Measurements from ENCODE around the gene PNPLA5.
"Not testable (repeated sequence)": the region's sequence is repeated elsewhere in the genome, so short reads cannot be mapped to it uniquely, and the experiment has no call there.

The PNPLA5 gene

DNA sequence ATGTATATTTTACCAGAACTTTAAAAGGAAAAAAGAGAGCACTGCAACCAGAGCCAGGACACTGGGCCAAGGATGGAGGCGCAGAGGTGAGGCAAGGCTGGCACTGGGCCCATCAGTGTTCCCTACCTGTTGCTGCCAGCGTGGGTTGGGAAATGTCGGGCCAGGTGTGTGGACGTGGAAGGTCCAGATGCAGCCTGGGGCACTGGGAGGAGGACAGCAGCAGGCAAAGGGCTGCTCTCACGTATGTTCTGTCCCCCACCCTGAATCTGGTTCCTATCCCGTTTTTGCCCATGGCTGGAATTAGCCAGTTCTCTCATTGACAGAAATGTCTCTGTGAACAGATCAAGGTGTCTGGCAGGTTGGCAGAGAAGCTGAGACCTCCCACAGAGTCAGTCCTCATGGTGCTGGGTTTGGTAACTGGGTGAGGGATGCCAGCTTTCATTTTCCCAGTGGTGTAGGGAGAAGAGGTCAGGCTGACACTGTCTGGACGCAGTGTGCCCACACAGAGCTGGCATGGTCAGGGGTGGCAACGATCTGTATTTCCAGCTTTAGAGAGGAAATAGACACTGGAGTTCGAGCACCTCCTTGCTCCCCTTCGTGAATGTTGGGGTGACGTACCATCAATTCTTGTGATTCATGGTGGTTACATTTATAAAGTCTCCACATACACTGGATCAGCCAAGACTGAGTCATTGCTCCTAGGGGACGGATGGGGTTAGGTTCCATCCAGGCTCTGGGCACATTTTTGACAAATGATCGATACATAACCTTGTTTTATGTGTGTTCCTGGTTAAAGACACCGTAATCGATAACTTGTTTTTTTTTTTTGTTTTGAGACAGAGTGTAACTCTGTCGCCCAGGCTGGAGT lies 27.5 kb upstream of the PNPLA5 start:
- TF ChIP-seq, protein P1, sequence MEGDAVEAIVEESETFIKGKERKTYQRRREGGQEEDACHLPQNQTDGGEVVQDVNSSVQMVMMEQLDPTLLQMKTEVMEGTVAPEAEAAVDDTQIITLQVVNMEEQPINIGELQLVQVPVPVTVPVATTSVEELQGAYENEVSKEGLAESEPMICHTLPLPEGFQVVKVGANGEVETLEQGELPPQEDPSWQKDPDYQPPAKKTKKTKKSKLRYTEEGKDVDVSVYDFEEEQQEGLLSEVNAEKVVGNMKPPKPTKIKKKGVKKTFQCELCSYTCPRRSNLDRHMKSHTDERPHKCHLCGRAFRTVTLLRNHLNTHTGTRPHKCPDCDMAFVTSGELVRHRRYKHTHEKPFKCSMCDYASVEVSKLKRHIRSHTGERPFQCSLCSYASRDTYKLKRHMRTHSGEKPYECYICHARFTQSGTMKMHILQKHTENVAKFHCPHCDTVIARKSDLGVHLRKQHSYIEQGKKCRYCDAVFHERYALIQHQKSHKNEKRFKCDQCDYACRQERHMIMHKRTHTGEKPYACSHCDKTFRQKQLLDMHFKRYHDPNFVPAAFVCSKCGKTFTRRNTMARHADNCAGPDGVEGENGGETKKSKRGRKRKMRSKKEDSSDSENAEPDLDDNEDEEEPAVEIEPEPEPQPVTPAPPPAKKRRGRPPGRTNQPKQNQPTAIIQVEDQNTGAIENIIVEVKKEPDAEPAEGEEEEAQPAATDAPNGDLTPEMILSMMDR (IDR thresholded peaks at IDR 0.05; ENCODE audit: borderline replicate concordance, control extremely low read depth, extremely low read depth, insufficient read depth, missing control alignments) = no peak
- in situ Hi-C loops (cut with MboI; ENCODE audit: low sequenced_read_pairs, unreplicated experiment) = no loop called here
- DNase-seq (ENCODE audit: low spot score) = no peak

DNA sequence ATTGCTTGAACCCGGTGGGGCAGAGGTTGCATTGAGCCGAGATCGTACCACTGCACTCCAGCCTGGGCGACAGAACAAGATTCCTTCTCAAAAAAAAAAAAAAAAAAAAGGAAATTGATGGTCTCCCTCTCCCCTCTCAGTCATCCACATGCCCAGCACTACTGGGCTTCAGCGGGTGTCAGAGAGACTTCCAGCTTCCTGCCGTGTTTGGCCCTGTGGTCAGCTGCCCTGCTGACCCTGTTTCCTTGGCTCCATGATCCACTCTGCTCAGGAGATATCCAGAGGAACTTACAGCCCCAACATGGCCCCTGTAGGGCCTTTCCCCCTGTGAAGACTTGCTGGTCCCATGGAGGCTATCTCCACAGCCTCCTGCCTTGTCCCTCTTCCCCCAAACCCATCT lies 25.7 kb upstream of the PNPLA5 start:
- TF ChIP-seq, protein P1 (IDR thresholded peaks at IDR 0.05; ENCODE audit: borderline replicate concordance, control extremely low read depth, extremely low read depth, insufficient read depth, missing control alignments) = no peak
- in situ Hi-C loops (cut with MboI; ENCODE audit: low sequenced_read_pairs, unreplicated experiment) = no loop called here
- no peak for DNase-seq (ENCODE audit: low spot score)

DNA sequence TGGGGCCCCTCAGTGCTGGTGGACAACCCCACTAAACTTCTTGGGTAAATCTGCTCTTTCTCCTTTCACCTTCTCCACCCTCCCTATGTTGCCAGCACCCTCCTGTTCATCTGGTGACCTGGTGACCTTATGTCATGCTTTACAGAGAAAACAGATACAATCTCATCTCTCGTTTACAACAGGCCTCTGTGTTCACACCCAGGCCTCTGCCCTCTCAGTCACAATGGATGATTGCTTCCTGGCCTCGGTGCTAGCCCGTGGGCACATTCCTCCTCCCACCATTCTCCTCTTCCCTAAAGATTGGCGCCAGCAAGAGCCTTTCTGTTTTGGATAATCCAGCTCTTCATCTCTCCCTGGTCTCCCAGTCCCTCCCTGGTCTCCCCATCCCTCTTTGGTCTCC lies 19.5 kb upstream of the PNPLA5 start:
- in situ Hi-C loops (cut with MboI; ENCODE audit: low sequenced_read_pairs, unreplicated experiment) = no loop called here
- no peak for DNase-seq (ENCODE audit: low spot score)
- TF ChIP-seq, protein P1 (IDR thresholded peaks at IDR 0.05; ENCODE audit: borderline replicate concordance, control extremely low read depth, extremely low read depth, insufficient read depth, missing control alignments) = no peak

DNA sequence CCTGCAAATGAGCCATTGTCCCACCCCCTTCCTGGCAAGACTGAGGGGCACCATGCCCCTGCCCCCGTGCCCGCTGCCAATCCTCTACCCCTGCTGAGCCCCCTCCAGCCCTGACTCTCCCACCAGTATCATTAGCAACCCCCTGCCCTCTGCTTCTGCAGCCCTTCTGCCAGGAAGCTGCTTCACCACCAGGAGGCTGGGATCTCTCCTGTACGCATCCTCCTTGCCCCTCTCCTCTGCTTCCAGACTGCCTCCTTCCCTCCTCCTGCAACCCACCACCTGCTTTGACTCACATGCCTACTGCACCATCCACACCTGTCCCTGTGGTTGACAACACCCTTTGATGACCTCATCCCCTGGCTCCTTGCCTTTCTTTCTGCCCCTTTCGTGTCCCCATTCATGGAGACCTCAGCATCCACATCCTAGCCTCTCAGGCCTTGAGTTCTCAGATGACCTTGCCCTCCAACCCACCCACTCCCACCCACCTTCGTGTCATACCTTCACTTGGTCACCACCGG lies 18.4 kb upstream of the PNPLA5 start:
- no peak for DNase-seq (ENCODE audit: low spot score)
- TF ChIP-seq, protein P1 (IDR thresholded peaks at IDR 0.05; ENCODE audit: borderline replicate concordance, control extremely low read depth, extremely low read depth, insufficient read depth, missing control alignments) = no peak
- in situ Hi-C loops (cut with MboI; ENCODE audit: low sequenced_read_pairs, unreplicated experiment) = no loop called here

DNA sequence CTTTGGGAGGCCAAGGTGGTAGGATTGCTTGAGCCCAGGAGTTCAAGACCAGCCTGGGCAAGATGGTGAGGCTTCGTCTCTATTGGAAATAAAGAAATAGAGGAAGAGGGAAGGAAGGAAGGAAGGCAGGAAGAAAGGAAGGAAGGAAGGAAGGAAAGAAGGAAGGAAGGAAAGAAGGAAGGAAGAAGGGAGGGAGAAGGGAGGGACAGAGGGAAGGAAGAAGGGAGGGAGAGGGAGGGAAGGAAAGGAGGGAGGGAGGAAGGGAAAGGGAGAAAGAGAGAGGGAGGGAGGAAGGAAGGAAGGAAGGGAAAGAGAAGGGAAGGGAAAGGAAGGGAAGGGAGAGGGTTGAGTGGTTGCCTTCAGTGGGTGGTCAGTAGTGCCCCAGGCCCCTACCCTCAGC lies 17.9 kb upstream of the PNPLA5 start:
- in situ Hi-C loops (cut with MboI; ENCODE audit: low sequenced_read_pairs, unreplicated experiment) = no loop called here
- TF ChIP-seq, protein P1 (IDR thresholded peaks at IDR 0.05; ENCODE audit: borderline replicate concordance, control extremely low read depth, extremely low read depth, insufficient read depth, missing control alignments) = no peak
- no peak for DNase-seq (ENCODE audit: low spot score)

DNA sequence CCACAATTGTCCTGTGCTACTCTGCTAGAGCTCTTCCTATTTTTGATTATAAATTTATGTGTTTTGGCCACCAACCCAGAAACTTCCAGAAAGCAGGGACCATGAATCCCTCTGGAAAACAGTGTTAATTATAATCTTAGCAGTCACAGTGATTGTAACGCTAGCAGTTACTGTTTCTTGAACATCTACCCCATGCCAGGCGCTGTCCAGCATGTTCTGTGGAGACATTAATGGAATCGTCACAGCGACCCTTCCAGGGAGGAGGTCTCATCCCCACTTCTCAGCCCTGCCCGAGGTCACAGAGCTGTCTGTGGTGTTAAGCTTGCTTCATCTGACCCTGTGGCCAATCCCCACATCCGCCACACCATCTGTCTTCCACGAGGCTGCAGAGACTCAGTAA lies 13.9 kb upstream of the PNPLA5 start:
- no peak for DNase-seq (ENCODE audit: low spot score)
- in situ Hi-C loops (cut with MboI; ENCODE audit: low sequenced_read_pairs, unreplicated experiment) = no loop called here
- TF ChIP-seq, protein P1 (IDR thresholded peaks at IDR 0.05; ENCODE audit: borderline replicate concordance, control extremely low read depth, extremely low read depth, insufficient read depth, missing control alignments) = no peak

DNA sequence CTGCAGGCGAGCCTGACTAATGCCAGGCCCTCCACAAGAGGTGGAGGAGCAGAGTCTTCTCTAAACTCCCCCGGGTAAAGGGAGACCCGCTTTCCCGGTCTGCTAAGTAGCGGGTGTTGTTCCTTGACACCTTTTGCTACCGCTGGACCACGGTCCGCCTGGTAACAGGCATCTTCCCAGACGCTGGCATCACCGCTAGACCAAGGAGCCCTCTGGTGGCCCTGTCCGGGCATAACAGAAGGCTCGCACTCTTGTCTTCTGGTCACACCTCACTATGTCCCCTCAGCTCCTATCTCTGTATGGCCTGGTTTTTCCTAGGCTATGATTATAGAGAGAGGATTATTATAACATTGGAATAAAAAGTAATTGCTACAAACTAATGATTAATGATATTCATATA lies 12.6 kb upstream of the PNPLA5 start:
- in situ Hi-C loops (cut with MboI; ENCODE audit: low sequenced_read_pairs, unreplicated experiment); DNase-seq (ENCODE audit: low spot score): not testable (repeated sequence)

DNA sequence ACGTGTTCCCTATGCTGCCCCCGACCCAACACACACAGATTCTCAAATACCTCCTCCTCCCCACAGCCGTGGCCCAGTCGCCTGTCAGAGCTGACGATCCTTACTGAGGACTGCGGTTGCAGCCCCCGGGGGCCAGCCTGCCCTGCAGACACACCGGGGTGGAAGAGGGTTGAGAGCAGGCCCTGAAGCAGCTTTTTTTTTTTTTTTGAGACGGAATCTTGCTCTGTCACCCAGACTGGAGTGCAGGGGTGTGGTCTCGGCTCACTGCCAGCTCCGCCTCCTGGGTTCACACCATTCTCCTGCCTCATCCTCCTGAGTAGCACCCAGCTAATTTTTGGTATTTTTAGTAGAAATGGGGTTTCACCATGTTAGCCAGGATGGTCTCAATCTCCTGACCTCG lies 11.2 kb upstream of the PNPLA5 start:
- in situ Hi-C loops (cut with MboI; ENCODE audit: low sequenced_read_pairs, unreplicated experiment); DNase-seq (ENCODE audit: low spot score): not testable (repeated sequence)

All from GM13976 (cell line).